Tibial nerve (tissue), 4 donors: ENCODE data around the gene CNIH3.

Experiments
- CTCF ChIP-seq, 5 experiments: fragments of 200-600 bp in 3 of 5; fragments of 450-650 bp in 2 of 5; sonication (generic) in 3 of 5; IDR thresholded peaks; one replicate each; pipeline ENCODE4 v1.5.1; 2016 to 2019; ENCODE audit warnings: antibody characterized with exemption in 5 of 5, mild to moderate bottlenecking in 3 of 5, moderate library complexity in 2 of 5
- EP300 ChIP-seq, 2 donors: sonication (generic); formaldehyde crosslinking; IDR thresholded peaks; one replicate each; pipeline ENCODE4 v1.6.1; 2017; ENCODE audit warnings: antibody characterized with exemption in 2 of 2, mild to moderate bottlenecking in 1 of 2
- POLR2A ChIP-seq, 2 donors: fragments of 450-650 bp; IDR thresholded peaks; one replicate each; pipeline ENCODE4 v1.6.1; 2017; ENCODE audit warnings: antibody characterized with exemption in 2 of 2, mild to moderate bottlenecking in 2 of 2, moderate library complexity in 2 of 2

GRCh38 chr1:224631462-224632115 is 15.5 kb downstream of the CNIH3 start:
- TF ChIP-seq CTCF (IDR thresholded peaks at IDR 0.05) (no peak), POLR2A (IDR thresholded peaks at IDR 0.05) (no peak), EP300 (IDR thresholded peaks at IDR 0.05) (no peak)
